H9 (cell line): Measurements from ENCODE around the gene DENND1A. TPM values are rescaled to one million over a fixed set of nuclear protein-coding genes. Genes with fewer than 3 reads are reported as not detected.
"Not testable (repeated sequence)": the region's sequence is repeated elsewhere in the genome, so short reads cannot be mapped to it uniquely, and the experiment has no call there.

Source experiments
- DNase-seq: peaks from one replicate; pipeline ENCODE4 v3.0.0-alpha.2; 2017
- H2AFZ ChIP-seq: one replicate; pipeline ENCODE4 v1.6.1; 2013; ENCODE audit warnings: mild to moderate bottlenecking, low read length, control low read depth, moderate library complexity
- H2AK5ac ChIP-seq: 2 replicates; pipeline ENCODE4 v1.6.1; 2013; ENCODE audit warnings: low read length, control low read depth, mixed read lengths; ENCODE audit not compliant: insufficient read length
- H2BK120ac ChIP-seq: one replicate; pipeline ENCODE4 v1.6.1; 2013; ENCODE audit warnings: low read depth, mild to moderate bottlenecking, low read length, control low read depth, inconsistent platforms; ENCODE audit not compliant: poor library complexity, severe bottlenecking
- H2BK12ac ChIP-seq: 2 replicates; pipeline ENCODE4 v1.6.1; 2013; ENCODE audit warnings: low read length, control low read depth, mixed read lengths, low read depth; ENCODE audit not compliant: insufficient read length
- H2BK15ac ChIP-seq: 2 replicates; pipeline ENCODE4 v1.6.1; 2013; ENCODE audit warnings: low read depth, low read length, control low read depth
- H2BK20ac ChIP-seq: one replicate; pipeline ENCODE4 v1.6.1; 2013; ENCODE audit warnings: low read depth, mild to moderate bottlenecking, low read length, control low read depth, inconsistent platforms; ENCODE audit not compliant: poor library complexity, severe bottlenecking
- H2BK5ac ChIP-seq: 2 replicates; pipeline ENCODE4 v1.6.1; 2013; ENCODE audit warnings: low read length, control low read depth, mixed read lengths; ENCODE audit not compliant: insufficient read length
- H3K14ac ChIP-seq: 2 replicates; pipeline ENCODE4 v1.6.1; 2013; ENCODE audit warnings: low read length, control low read depth; ENCODE audit not compliant: insufficient read depth
- H3K18ac ChIP-seq: 2 replicates; pipeline ENCODE4 v1.6.1; 2013; ENCODE audit warnings: low read depth, mild to moderate bottlenecking, mixed read lengths, low read length, control low read depth; ENCODE audit not compliant: insufficient read length
- H3K23ac ChIP-seq: 2 replicates; pipeline ENCODE4 v1.6.1; 2013; ENCODE audit warnings: low read length, control low read depth, mixed read lengths, low read depth; ENCODE audit not compliant: insufficient read length
- H3K23me2 ChIP-seq: 2 replicates; pipeline ENCODE4 v1.6.1; 2013; ENCODE audit warnings: low read depth, mild to moderate bottlenecking, mixed read lengths, low read length, control low read depth; ENCODE audit not compliant: insufficient read length, poor library complexity, severe bottlenecking
- H3K27ac ChIP-seq: 2 replicates; pipeline ENCODE4 v1.5.1; 2013; ENCODE audit warnings: low read length, control low read depth, mixed read lengths, low read depth; ENCODE audit not compliant: insufficient read length
- H3K27me3 ChIP-seq: 2 replicates; pipeline ENCODE4 v1.6.1; 2013; ENCODE audit warnings: low read length, control low read depth, inconsistent platforms; ENCODE audit not compliant: insufficient read depth
- H3K4ac ChIP-seq: 2 replicates; pipeline ENCODE4 v1.6.1; 2013; ENCODE audit warnings: low read depth, mild to moderate bottlenecking, control low read depth, inconsistent platforms, low read length, moderate library complexity
- H3K4me1 ChIP-seq: 2 replicates; pipeline ENCODE4 v1.6.1; 2013; ENCODE audit warnings: low read length, control low read depth, inconsistent platforms; ENCODE audit not compliant: insufficient read depth
- H3K4me2 ChIP-seq: 2 replicates; pipeline ENCODE4 v1.6.1; 2013; ENCODE audit warnings: low read length, control low read depth, mixed read lengths; ENCODE audit not compliant: insufficient read length, insufficient read depth
- H3K56ac ChIP-seq: 2 replicates; pipeline ENCODE4 v1.6.1; 2013; ENCODE audit warnings: low read depth, mild to moderate bottlenecking, mixed read lengths, low read length, control low read depth; ENCODE audit not compliant: insufficient read length
- H3K79me1 ChIP-seq: 2 replicates; pipeline ENCODE4 v1.6.1; 2013; ENCODE audit warnings: low read depth, mild to moderate bottlenecking, moderate library complexity, low read length, control low read depth, inconsistent platforms; ENCODE audit not compliant: insufficient read depth, poor library complexity, severe bottlenecking
- H3K79me2 ChIP-seq: 2 replicates; pipeline ENCODE4 v1.6.1; 2013; ENCODE audit warnings: low read length, control low read depth, inconsistent platforms; ENCODE audit not compliant: insufficient read depth
- H3K9ac ChIP-seq: 2 replicates; pipeline ENCODE4 v1.6.1; 2013; ENCODE audit warnings: low read length, control low read depth, mixed read lengths; ENCODE audit not compliant: insufficient read length; ENCODE audit errors: extremely low read depth
- H3K9me3 ChIP-seq: one replicate; pipeline ENCODE4 v1.6.1; 2013; ENCODE audit warnings: low read depth, low read length, inconsistent platforms; ENCODE audit not compliant: control insufficient read depth
- H3T11ph ChIP-seq: one replicate; pipeline ENCODE4 v1.6.1; 2013; ENCODE audit warnings: mild to moderate bottlenecking, low read length, control low read depth, inconsistent platforms
- H4K20me1 ChIP-seq: one replicate; pipeline ENCODE4 v1.6.1; 2013; ENCODE audit not compliant: control insufficient read depth, insufficient read length, insufficient read depth
- H4K5ac ChIP-seq: 2 replicates; pipeline ENCODE4 v1.6.1; 2013; ENCODE audit warnings: low read depth, mild to moderate bottlenecking, mixed read lengths, low read length, control low read depth; ENCODE audit not compliant: insufficient read length
- H4K8ac ChIP-seq: replicated peaks from 2 replicates; pipeline ENCODE4 v1.6.1; 2013; ENCODE audit warnings: low read length, control low read depth, mixed read lengths, low read depth; ENCODE audit not compliant: insufficient read length
- H4K91ac ChIP-seq: 2 replicates; pipeline ENCODE4 v1.6.1; 2013; ENCODE audit warnings: low read depth, mild to moderate bottlenecking, moderate library complexity, mixed read lengths, low read length, control low read depth; ENCODE audit not compliant: insufficient read length
- H3K27ac Mint-ChIP-seq, 3 experiments: 2 replicates in 2 of 3; 3 replicates in 1 of 3; pipeline ENCODE4 v1.8.0; 2020 to 2021; ENCODE audit warnings: mixed read lengths in 3 of 3, mild to moderate bottlenecking in 1 of 3, moderate library complexity in 1 of 3
- H3K27me3 Mint-ChIP-seq: 2 replicates; pipeline ENCODE4 v1.8.0; 2021; ENCODE audit warnings: low read depth, mild to moderate bottlenecking, moderate library complexity, mixed read lengths
- H3K36me3 Mint-ChIP-seq, 3 experiments: 2 replicates in 2 of 3; 3 replicates in 1 of 3; pipeline ENCODE4 v1.8.0; 2020 to 2021; ENCODE audit warnings: low read depth in 3 of 3, mixed read lengths in 3 of 3; ENCODE audit not compliant: insufficient read depth in 1 of 3
- H3K4me1 Mint-ChIP-seq, 2 experiments: 2 replicates each; pipeline ENCODE4 v1.8.0; 2020; ENCODE audit warnings: mixed read lengths in 2 of 2
- H3K4me3 Mint-ChIP-seq, 2 experiments: 2 replicates in 1 of 2; 3 replicates in 1 of 2; pipeline ENCODE4 v1.8.0; 2020 to 2021; ENCODE audit warnings: mild to moderate bottlenecking in 2 of 2, mixed read lengths in 2 of 2, moderate library complexity in 1 of 2
- H3K9me3 Mint-ChIP-seq, 2 experiments: 2 replicates in 1 of 2; 3 replicates in 1 of 2; pipeline ENCODE4 v1.8.0; 2020; ENCODE audit warnings: mild to moderate bottlenecking in 2 of 2, mixed read lengths in 2 of 2, moderate library complexity in 1 of 2
- CTCF ChIP-seq: fragments of 200-600 bp; sonication (generic); conservative IDR thresholded peaks from 3 replicates; pipeline ENCODE4 v1.8.0; 2021; ENCODE audit warnings: antibody characterized with exemption, mild to moderate bottlenecking
- WGBS: extraction: QIAGEN DNeasy Blood & Tissue Kit; methylation state at CpG from one replicate; pipeline ENCODE4 v1.1.7; 2013; ENCODE audit warnings: missing lambda C conversion rate, low lambda C conversion rate, mixed read lengths; ENCODE audit not compliant: insufficient read length; ENCODE audit errors: extremely low coverage; 5-methylcytosine and 5-hydroxymethylcytosine counted together
- total RNA-seq: library from RNA; stranded (reverse); gene quantifications from 2 replicates; pipeline ENCODE4 v1.2.1, GENCODE V29; 2021

The DENND1A gene
- total RNA-seq, 1 experiment from 2014 or later: 20.4 TPM

GRCh38 chr9:123978981-123979380 lies 49.1 kb upstream of the DENND1A start:
- Histone ChIP-seq H3K23ac (no peak overlapping the region), H3K4me1 (no peaks in the 10 kb centered on the region), H3K23me2 (no peaks in the 10 kb centered on the region), H3K9ac (no peak overlapping the region), H2BK120ac (no peak overlapping the region), H2BK20ac (no peak overlapping the region), H3T11ph (no peak overlapping the region), H3K79me2 (no peaks in the 10 kb centered on the region), H3K27ac (no peak overlapping the region), H4K5ac (no peak overlapping the region), H3K79me1 (no peaks in the 10 kb centered on the region), H3K14ac (no peak overlapping the region), H2AK5ac (no peak overlapping the region), H3K9me3 (no peaks in the 10 kb centered on the region), H2BK12ac (no peak overlapping the region), H2AFZ (no peak overlapping the region), H2BK5ac (no peak overlapping the region), H3K4me2 (no peak overlapping the region), H4K8ac (no peak overlapping the region), H3K56ac (no peak overlapping the region), H4K91ac (no peak overlapping the region), H3K18ac (no peak overlapping the region), H4K20me1 (no peaks in the 10 kb centered on the region), H3K4ac (no peak overlapping the region), H2BK15ac (no peak overlapping the region), H3K27me3 (peaks cover 6% of the 10 kb centered on the region)
- no CpG with 5 or more reads among the region's 5 CpGs for WGBS
- peaks cover 73% of the 10 kb centered on the region for H3K27me3 Mint-ChIP-seq
- TF ChIP-seq CTCF: no peak
- H3K4me3 Mint-ChIP-seq: no peak overlapping the region
- no peak for DNase-seq
- peak overlapping the region in 1 of 3 experiments; percentile 41; a peak in 1 of 7 replicates for H3K27ac Mint-ChIP-seq
- H3K9me3 Mint-ChIP-seq: no peaks in the 10 kb centered on the region
- no peaks in the 10 kb centered on the region for H3K36me3 Mint-ChIP-seq
- 0 out of 4 replicates have a peak, but pooled peaks cover 0 to 4% of the 10 kb centered on the region in 2 experiments for H3K4me1 Mint-ChIP-seq

- H3K4me1 Mint-ChIP-seq, H3K4me2 ChIP-seq, H3K27ac Mint-ChIP-seq, H3K36me3 Mint-ChIP-seq, DNase-seq, H2BK15ac ChIP-seq, H3K56ac ChIP-seq, H3K4me3 Mint-ChIP-seq, H2AFZ ChIP-seq, H3T11ph ChIP-seq, H3K4ac ChIP-seq, H3K9ac ChIP-seq, H2BK12ac ChIP-seq, H3K23me2 ChIP-seq, H2BK120ac ChIP-seq, H3K79me1 ChIP-seq, H2AK5ac ChIP-seq, H3K79me2 ChIP-seq, H3K14ac ChIP-seq, H3K4me1 ChIP-seq, H3K9me3 Mint-ChIP-seq, H3K27me3 ChIP-seq, H4K5ac ChIP-seq, H3K18ac ChIP-seq, H4K20me1 ChIP-seq, H2BK5ac ChIP-seq, H3K27ac ChIP-seq, H4K91ac ChIP-seq, H4K8ac ChIP-seq, H3K23ac ChIP-seq, H2BK20ac ChIP-seq: not testable (repeated sequence)
- H3K27me3 Mint-ChIP-seq: peaks cover 49% of the 10 kb centered on the region
- no CpG with 5 or more reads among the region's 9 CpGs for WGBS
- peaks cover 11% of the 10 kb centered on the region for H3K9me3 ChIP-seq
Observed at GRCh38 chr9:123976579-123976978, 46.7 kb upstream of the DENND1A start.
